Panc1 (cell line): ENCODE measurements around the gene B4GALT3.

Experiments
- POLR2AphosphoS5 ChIP-seq: IDR thresholded peaks from 2 replicates; pipeline ENCODE4 v1.6.1; 2012; ENCODE audit warnings: mild to moderate bottlenecking, low read depth, low read length, moderate library complexity
- SIN3A ChIP-seq: IDR thresholded peaks from 2 replicates; pipeline ENCODE4 v1.6.1; 2012; ENCODE audit warnings: low read depth, mild to moderate bottlenecking, low read length, moderate library complexity, borderline replicate concordance; ENCODE audit not compliant: insufficient read depth
- TF ChIP-seq, protein P1 (sequence below): fragments of 450-650 bp; IDR thresholded peaks from 2 replicates; pipeline ENCODE4 v1.5.1; 2017; ENCODE audit warnings: mild to moderate bottlenecking
- TF ChIP-seq, protein P2 (sequence below), 2 experiments: IDR thresholded peaks; 2 replicates each; pipeline ENCODE4 v1.6.1; 2011 to 2012; ENCODE audit warnings: low read depth in 2 of 2, control low read depth in 1 of 2, low read length in 1 of 2, mild to moderate bottlenecking in 1 of 2, moderate library complexity in 1 of 2; ENCODE audit not compliant: insufficient read depth in 1 of 2

DNA sequence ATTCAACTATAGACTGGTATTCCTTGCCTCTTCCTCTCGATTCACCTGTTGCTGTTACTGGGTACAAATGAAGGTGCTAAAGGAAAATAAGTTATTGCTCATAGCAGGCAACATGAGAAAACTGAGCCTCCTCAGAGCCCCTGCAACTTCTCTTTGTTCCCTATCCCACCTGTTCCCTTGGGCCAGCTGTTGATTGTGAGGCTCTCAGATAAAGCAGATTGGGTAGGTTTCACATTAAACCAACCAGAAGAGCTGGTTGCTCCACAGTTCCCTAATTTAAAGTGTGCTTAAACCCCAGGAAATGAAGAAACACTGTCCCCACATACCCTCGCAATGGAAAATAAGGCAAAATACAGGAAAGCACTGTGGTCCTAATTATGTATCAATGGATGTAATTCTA, 49.7 kb downstream of the B4GALT3 start:
- TF ChIP-seq SIN3A, result no peak
- TF ChIP-seq, protein P1, sequence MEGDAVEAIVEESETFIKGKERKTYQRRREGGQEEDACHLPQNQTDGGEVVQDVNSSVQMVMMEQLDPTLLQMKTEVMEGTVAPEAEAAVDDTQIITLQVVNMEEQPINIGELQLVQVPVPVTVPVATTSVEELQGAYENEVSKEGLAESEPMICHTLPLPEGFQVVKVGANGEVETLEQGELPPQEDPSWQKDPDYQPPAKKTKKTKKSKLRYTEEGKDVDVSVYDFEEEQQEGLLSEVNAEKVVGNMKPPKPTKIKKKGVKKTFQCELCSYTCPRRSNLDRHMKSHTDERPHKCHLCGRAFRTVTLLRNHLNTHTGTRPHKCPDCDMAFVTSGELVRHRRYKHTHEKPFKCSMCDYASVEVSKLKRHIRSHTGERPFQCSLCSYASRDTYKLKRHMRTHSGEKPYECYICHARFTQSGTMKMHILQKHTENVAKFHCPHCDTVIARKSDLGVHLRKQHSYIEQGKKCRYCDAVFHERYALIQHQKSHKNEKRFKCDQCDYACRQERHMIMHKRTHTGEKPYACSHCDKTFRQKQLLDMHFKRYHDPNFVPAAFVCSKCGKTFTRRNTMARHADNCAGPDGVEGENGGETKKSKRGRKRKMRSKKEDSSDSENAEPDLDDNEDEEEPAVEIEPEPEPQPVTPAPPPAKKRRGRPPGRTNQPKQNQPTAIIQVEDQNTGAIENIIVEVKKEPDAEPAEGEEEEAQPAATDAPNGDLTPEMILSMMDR, result no peak
- no peak for TF ChIP-seq POLR2AphosphoS5
- TF ChIP-seq, protein P2, sequence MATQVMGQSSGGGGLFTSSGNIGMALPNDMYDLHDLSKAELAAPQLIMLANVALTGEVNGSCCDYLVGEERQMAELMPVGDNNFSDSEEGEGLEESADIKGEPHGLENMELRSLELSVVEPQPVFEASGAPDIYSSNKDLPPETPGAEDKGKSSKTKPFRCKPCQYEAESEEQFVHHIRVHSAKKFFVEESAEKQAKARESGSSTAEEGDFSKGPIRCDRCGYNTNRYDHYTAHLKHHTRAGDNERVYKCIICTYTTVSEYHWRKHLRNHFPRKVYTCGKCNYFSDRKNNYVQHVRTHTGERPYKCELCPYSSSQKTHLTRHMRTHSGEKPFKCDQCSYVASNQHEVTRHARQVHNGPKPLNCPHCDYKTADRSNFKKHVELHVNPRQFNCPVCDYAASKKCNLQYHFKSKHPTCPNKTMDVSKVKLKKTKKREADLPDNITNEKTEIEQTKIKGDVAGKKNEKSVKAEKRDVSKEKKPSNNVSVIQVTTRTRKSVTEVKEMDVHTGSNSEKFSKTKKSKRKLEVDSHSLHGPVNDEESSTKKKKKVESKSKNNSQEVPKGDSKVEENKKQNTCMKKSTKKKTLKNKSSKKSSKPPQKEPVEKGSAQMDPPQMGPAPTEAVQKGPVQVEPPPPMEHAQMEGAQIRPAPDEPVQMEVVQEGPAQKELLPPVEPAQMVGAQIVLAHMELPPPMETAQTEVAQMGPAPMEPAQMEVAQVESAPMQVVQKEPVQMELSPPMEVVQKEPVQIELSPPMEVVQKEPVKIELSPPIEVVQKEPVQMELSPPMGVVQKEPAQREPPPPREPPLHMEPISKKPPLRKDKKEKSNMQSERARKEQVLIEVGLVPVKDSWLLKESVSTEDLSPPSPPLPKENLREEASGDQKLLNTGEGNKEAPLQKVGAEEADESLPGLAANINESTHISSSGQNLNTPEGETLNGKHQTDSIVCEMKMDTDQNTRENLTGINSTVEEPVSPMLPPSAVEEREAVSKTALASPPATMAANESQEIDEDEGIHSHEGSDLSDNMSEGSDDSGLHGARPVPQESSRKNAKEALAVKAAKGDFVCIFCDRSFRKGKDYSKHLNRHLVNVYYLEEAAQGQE (IDR thresholded peaks at IDR 0.05; ENCODE audit: insufficient read depth in 1 of 2, low read depth in 2 of 2, low read length in 1 of 2), result no peak
